Psoas muscle (tissue), 8 donors: ENCODE measurements around the gene ITPA. TPM values are rescaled to one million over a fixed set of nuclear protein-coding genes. Genes with fewer than 3 reads are reported as not detected.
A peak's percentile ranks its signal among the peaks of the same experiment; 100 is the strongest.

Experiments used
- ATAC-seq, 4 donors: fragments of 200-7000 bp; cut with Tn5 transposase; one replicate each; pipeline ENCODE4 v1.9.1; 2020; ENCODE audit warnings: moderate library complexity in 3 of 4, mild to moderate bottlenecking in 2 of 4
- DNase-seq, 2 donors: peaks; one replicate each; pipeline ENCODE4 v3.0.0-alpha.2; 2020
- H3K27ac ChIP-seq: fragments of 200-600 bp; one replicate; pipeline ENCODE4 v1.8.0; 2022
- H3K27me3 ChIP-seq, 3 donors: fragments of 200-600 bp in 1 of 3; one replicate each; pipeline versions ENCODE4 v1.6.1 to v1.8.0; 2013 to 2022; ENCODE audit warnings: low read length in 2 of 3, mild to moderate bottlenecking in 2 of 3, moderate library complexity in 1 of 3; ENCODE audit not compliant: insufficient read depth in 3 of 3
- H3K36me3 ChIP-seq, 2 donors: fragments of 200-600 bp in 1 of 2; one replicate each; pipeline versions ENCODE4 v1.6.1 to v1.8.0; 2013 to 2022; ENCODE audit warnings: low read depth in 1 of 2, mild to moderate bottlenecking in 1 of 2, moderate library complexity in 1 of 2; ENCODE audit not compliant: insufficient read depth in 1 of 2
- H3K4me1 ChIP-seq: fragments of 200-600 bp; one replicate; pipeline ENCODE4 v1.8.0; 2022
- H3K4me3 ChIP-seq: fragments of 200-600 bp; one replicate; pipeline ENCODE4 v1.8.0; 2022; ENCODE audit warnings: mild to moderate bottlenecking
- H3K9me3 ChIP-seq: fragments of 200-600 bp; one replicate; pipeline ENCODE4 v1.8.0; 2022
- CTCF ChIP-seq: fragments of 200-600 bp; IDR thresholded peaks from one replicate; pipeline ENCODE4 v1.8.0; 2022; ENCODE audit warnings: antibody characterized with exemption
- WGBS, 3 donors: extraction: QIAGEN DNeasy Blood & Tissue Kit; methylation state at CpG; one replicate each; pipeline versions ENCODE4 v1.1.6 to v1.1.7; 2013; 5-methylcytosine and 5-hydroxymethylcytosine counted together
- intact Hi-C, 2 donors: fragments of 100-400 bp; cut with DNase I; formaldehyde crosslinking; loops; one replicate each; pipeline versions ENCODE4 v1.11.0 to v1.14.2; 2022
- polyA plus RNA-seq, 3 donors: library from polyadenylated mRNA; stranded (reverse); fragments of 200-250 nt; gene quantifications; one replicate each; pipeline ENCODE4 v1.2.3, GENCODE V29; 2013
- total RNA-seq, 4 donors: library from RNA; stranded (reverse); fragmentation: NEBNext Ultra II Directional in 2 of 4; extraction: Animal tissue kit (Norgen Biotek cat#: 25700) in 2 of 4; gene quantifications; one replicate each; pipeline versions ENCODE4 v1.2.1 to v1.2.4, GENCODE V29; 2021 to 2023
- donor health status: healthy with polysubstance abuse.
- donor health status: DM: no; HTN: no; CAD: no; lungs with moderate emphysema.
- donor health status: Bipolar disorder and iron deficiency.
- donor health status: healthy.
- donor health status: DM: yes; HTN: yes; CAD: no.
- donor health status: DM: no; HTN: no; CAD: no.
- donor health status: DM: no; HTN: no; CAD: no.
- donor health status: DM: yes; HTN: yes; CAD: no.

ITPA gene
- total and polyA plus RNA-seq, 7 donors: 19.6 to 83.9 (median 26.0) TPM

- intact Hi-C loops: no loop called here
- 72 to 89% (median 72%) methylated on average over 7 of the region's 7 CpGs for WGBS, 3 donors
- DNase-seq (no peak), ATAC-seq (no peak)
- Histone ChIP-seq H3K27ac (no peak overlapping the region), H3K27me3 (no peaks in the 10 kb centered on the region), H3K36me3 (no peaks in the 10 kb centered on the region), H3K4me1 (peaks cover 4% of the 10 kb centered on the region), H3K4me3 (no peak overlapping the region), H3K9me3 (no peaks in the 10 kb centered on the region)
- TF ChIP-seq CTCF: no peak
Observed at GRCh38 chr20:3168829-3169590, 40.3 kb upstream of the ITPA start.

- DNase-seq: peak in 1 of 2 donors; percentile 25
- no peak for ATAC-seq
- H3K27me3 ChIP-seq: no peaks in the 10 kb centered on the region
- no peak overlapping the region for H3K4me3 ChIP-seq
- no peak for TF ChIP-seq CTCF
- intact Hi-C loops: no loop called here
- H3K4me1 ChIP-seq: peaks cover 17% of the 10 kb centered on the region
- 75 to 87% (median 83%) methylated on average over 14 of the region's 14 CpGs for WGBS, 3 donors
- H3K27ac ChIP-seq: no peak overlapping the region
- H3K36me3 ChIP-seq: no peaks in the 10 kb centered on the region
- H3K9me3 ChIP-seq: no peaks in the 10 kb centered on the region
Observed at GRCh38 chr20:3171391-3172125, 37.7 kb upstream of the ITPA start.

- Histone ChIP-seq H3K4me3 (peak overlapping the region; percentile 81), H3K36me3 (no peaks in the 10 kb centered on the region), H3K9me3 (no peaks in the 10 kb centered on the region), H3K4me1 (peaks cover 17% of the 10 kb centered on the region), H3K27me3 (no peaks in the 10 kb centered on the region), H3K27ac (no peak overlapping the region)
- 32 to 36% (median 36%) methylated on average over 4 to 5 of the region's 5 CpGs for WGBS, 3 donors
- ATAC-seq (no peak), DNase-seq (peak in 1 of 2 donors; percentile 28)
- TF ChIP-seq CTCF: no peak
- intact Hi-C loops: no loop called here
Observed at GRCh38 chr20:3172126-3172932, 37.0 kb upstream of the ITPA start.

GRCh38 chr20:3172933-3173609, 36.2 kb upstream of the ITPA start, which contains the start of gene LZTS3:
Gene LZTS3 (minus strand): TSS chr20:3173549. CDS start chr20:3167163, 6,386 bp downstream.
- ATAC-seq (peak; percentile 23 to 42 (median 32)), DNase-seq (peak; percentile 71 to 86)
- H3K27ac ChIP-seq: peak within 1 kb of the TSS; percentile 79
- H3K4me1 ChIP-seq: peaks cover 17% of the 10 kb centered on the region
- H3K4me3 ChIP-seq: peak within 1 kb of the TSS; percentile 81
- no peaks in the 10 kb centered on the region for H3K36me3 ChIP-seq
- intact Hi-C loops: no loop called here
- no peaks in the 10 kb centered on the region for H3K9me3 ChIP-seq
- H3K27me3 ChIP-seq: no peaks in the 10 kb centered on the region
- TF ChIP-seq CTCF: no peak
- WGBS, 3 donors: 0 to 1% (median 0%) methylated on average over 43 to 62 of the region's 62 CpGs
